ENCODE results near the gene ATP6V0C.
"Not testable (repeated sequence)": the region's sequence is repeated elsewhere in the genome, so short reads cannot be mapped to it uniquely, and the experiment has no call there.

The ATP6V0C gene

DNA sequence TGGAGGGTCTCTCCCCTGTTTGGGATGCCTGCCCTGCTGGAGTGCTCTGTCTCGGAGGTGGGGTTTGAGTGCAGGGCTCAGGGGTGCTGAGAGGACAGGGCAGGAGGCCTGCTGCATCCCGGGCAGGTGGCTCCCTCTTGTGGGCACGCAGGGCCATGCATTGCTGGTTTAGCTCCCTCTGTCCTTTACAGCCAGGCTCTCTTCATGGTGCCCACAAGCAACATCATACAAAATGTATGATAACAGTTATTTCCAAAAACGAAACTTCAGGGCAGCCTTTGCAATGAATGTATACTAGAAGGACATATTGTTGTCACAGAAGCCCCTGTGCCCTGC is 47.0 kb downstream of the ATP6V0C start:
- not testable (repeated sequence) for H3K4me3 ChIP-seq (replicated peaks; ENCODE audit: low read depth, low read length); DNase-seq (ENCODE audit: extremely low read depth, low read depth)
- TF ChIP-seq CTCF (IDR thresholded peaks at IDR 0.05; ENCODE audit: low read depth, low read length, missing control alignments): peak; percentile 28

GRCh38 chr16:2567506-2567905 is 53.8 kb downstream of the ATP6V0C start:
- not testable (repeated sequence) for H3K4me3 ChIP-seq (replicated peaks; ENCODE audit: low read depth, low read length)

DNA sequence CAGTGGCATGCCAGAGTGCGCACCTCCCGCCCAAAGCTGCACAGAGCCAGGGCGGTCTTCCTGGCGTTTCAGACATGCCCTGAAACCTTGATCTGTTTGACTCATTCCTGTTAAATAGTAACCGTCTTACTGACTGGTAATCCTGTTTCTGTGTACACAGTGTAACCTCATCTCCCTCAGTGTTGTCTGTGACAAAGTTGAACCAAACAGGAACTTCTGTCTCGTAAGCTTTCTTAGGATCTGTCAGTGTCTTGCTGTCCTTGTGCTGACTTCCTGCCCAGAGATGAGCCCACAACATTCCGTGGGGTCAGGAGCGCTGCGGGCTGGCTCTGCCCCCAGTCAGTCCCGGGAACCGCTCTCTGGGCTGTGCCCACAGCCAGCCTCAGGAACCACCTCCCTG is 54.8 kb downstream of the ATP6V0C start:
- not testable (repeated sequence) for H3K4me3 ChIP-seq (replicated peaks; ENCODE audit: low read depth, low read length); DNase-seq (ENCODE audit: extremely low read depth, low read depth)

More at GRCh38 chr16:2567506-2567905, 53.8 kb downstream of the ATP6V0C start:
- not testable (repeated sequence) for DNase-seq (ENCODE audit: extremely low read depth, low read depth)

Measured in HFF-Myc (cell line).